Measurements from ENCODE around the gene JMJD6.

The JMJD6 gene

DNA sequence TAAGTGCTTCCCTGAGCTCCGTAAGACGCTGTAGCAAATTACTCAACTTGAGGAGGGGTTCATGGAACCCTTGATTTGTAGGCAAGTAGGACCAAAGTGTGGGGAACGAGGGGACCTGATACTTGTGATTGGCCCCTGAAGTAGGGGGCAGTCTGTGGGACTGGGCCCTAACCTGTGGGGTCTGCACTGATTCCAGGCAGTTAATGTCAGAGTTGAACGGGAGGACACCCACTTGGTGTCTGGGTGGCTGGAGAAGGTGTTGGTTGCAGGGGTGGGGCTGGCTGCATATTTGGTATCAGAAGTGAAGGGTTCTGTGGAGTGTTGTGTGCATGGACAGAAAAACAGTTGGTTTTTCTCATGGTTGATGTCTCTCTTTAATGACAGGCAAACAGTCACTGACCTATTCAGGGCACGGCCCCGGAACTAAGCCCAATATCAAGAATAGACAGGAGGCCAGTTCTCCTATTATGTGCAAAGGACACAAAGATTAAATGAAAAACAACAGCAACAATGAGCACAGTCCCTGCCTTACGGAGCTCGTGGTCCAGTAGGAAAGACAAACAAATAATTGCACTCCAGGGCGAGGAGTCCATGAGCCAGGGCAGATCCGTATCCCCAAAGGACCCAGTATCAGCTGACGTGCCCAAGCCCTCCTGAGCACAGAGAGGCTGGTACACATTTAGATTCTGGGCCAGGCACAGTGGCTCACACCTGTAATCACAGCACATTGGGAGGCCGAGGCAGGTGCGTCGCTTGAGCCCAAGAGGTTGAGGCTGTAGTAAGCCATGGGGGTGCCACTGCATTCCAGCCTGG lies 34.8 kb downstream of the JMJD6 start:
- TF ChIP-seq, protein P1, sequence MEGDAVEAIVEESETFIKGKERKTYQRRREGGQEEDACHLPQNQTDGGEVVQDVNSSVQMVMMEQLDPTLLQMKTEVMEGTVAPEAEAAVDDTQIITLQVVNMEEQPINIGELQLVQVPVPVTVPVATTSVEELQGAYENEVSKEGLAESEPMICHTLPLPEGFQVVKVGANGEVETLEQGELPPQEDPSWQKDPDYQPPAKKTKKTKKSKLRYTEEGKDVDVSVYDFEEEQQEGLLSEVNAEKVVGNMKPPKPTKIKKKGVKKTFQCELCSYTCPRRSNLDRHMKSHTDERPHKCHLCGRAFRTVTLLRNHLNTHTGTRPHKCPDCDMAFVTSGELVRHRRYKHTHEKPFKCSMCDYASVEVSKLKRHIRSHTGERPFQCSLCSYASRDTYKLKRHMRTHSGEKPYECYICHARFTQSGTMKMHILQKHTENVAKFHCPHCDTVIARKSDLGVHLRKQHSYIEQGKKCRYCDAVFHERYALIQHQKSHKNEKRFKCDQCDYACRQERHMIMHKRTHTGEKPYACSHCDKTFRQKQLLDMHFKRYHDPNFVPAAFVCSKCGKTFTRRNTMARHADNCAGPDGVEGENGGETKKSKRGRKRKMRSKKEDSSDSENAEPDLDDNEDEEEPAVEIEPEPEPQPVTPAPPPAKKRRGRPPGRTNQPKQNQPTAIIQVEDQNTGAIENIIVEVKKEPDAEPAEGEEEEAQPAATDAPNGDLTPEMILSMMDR (IDR thresholded peaks at IDR 0.05; ENCODE audit: low read length), result no peak
- H3K9me2 ChIP-seq (ENCODE audit: low read depth, low read length), result no peaks in the 10 kb centered on the region
- H3F3A ChIP-seq (ENCODE audit: insufficient read depth, low read length), result no peaks in the 10 kb centered on the region
- H3K27ac ChIP-seq (ENCODE audit: low read depth, low read length, poor library complexity, severe bottlenecking), result no peak overlapping the region
- no peaks in the 10 kb centered on the region for H4K20me1 ChIP-seq (ENCODE audit: insufficient read depth, low read length)
- H2AFZ ChIP-seq (ENCODE audit: low read length), result no peak overlapping the region
- no peaks in the 10 kb centered on the region for H3K4me1 ChIP-seq (ENCODE audit: insufficient read depth, low read length, severe bottlenecking)
- H3K36me3 ChIP-seq (ENCODE audit: insufficient read depth, low read length), result no peaks in the 10 kb centered on the region
- peaks cover 12% of the 10 kb centered on the region; the same call in 1 of the 2 replicates for H3K27me3 ChIP-seq (ENCODE audit: insufficient read depth, low read length)
- H3K4me2 ChIP-seq (ENCODE audit: low read length), result no peak overlapping the region
- no peaks in the 10 kb centered on the region for H3K9me3 ChIP-seq (ENCODE audit: low read length)
- no peaks in the 10 kb centered on the region for H3K79me2 ChIP-seq (ENCODE audit: insufficient read depth, low read length)
- no peak overlapping the region for H3K4me3 ChIP-seq (ENCODE audit: low read depth, low read length, poor library complexity, severe bottlenecking)
- H3K9ac ChIP-seq (ENCODE audit: low read length), result no peak overlapping the region

DNA sequence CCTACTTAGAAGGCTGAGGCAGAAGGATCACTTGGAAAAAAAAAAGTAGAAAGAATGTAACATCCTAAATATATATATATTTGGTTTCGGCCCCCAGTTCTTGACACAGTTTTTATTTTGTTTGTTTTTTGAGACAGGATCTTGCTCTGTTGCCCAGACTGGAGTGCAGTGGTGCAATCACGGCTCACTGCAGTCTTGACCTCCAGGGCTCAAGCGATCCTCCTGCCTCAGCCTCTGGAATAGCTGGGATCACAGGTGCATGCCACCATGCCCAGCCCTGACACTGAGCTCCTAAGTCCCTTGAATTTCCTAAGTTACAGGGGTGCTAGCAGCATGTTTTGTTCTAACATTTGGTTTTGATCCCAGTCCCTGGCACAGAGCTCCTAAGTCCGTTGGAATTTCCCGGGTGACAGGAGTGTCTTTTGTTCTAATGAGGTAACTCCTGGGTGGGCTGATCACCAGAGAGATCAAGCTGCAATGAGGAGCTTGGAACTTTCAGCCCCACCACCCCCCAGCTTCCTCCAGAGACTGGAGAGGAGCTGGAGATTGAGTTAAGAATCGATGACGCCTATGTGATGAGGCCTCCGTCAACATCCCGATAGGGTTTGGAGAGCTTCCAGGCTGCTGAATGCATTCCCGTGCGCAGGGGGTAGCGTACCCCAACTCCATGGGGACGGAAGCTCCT lies 35.7 kb downstream of the JMJD6 start:
- no peak overlapping the region for H2AFZ ChIP-seq (ENCODE audit: low read length)
- H3K9ac ChIP-seq (ENCODE audit: low read length), result no peak overlapping the region
- no peaks in the 10 kb centered on the region for H3F3A ChIP-seq (ENCODE audit: insufficient read depth, low read length)
- no peaks in the 10 kb centered on the region for H4K20me1 ChIP-seq (ENCODE audit: insufficient read depth, low read length)
- H3K9me2 ChIP-seq (ENCODE audit: low read depth, low read length), result no peaks in the 10 kb centered on the region
- peaks cover 14% of the 10 kb centered on the region; the same call in 1 of the 2 replicates for H3K27me3 ChIP-seq (ENCODE audit: insufficient read depth, low read length)
- no peaks in the 10 kb centered on the region for H3K4me1 ChIP-seq (ENCODE audit: insufficient read depth, low read length, severe bottlenecking)
- H3K4me3 ChIP-seq (ENCODE audit: low read depth, low read length, poor library complexity, severe bottlenecking), result no peak overlapping the region
- H3K36me3 ChIP-seq (ENCODE audit: insufficient read depth, low read length), result no peaks in the 10 kb centered on the region
- TF ChIP-seq, protein P1 (IDR thresholded peaks at IDR 0.05; ENCODE audit: low read length), result no peak
- TF ChIP-seq EZH2 (IDR thresholded peaks at IDR 0.05; ENCODE audit: borderline replicate concordance, low read length), result no peak
- H3K27ac ChIP-seq (ENCODE audit: low read depth, low read length, poor library complexity, severe bottlenecking), result no peak overlapping the region
- no peak overlapping the region for H3K4me2 ChIP-seq (ENCODE audit: low read length)
- no peaks in the 10 kb centered on the region for H3K79me2 ChIP-seq (ENCODE audit: insufficient read depth, low read length)
- H3K9me3 ChIP-seq (ENCODE audit: low read length), result no peaks in the 10 kb centered on the region

DNA sequence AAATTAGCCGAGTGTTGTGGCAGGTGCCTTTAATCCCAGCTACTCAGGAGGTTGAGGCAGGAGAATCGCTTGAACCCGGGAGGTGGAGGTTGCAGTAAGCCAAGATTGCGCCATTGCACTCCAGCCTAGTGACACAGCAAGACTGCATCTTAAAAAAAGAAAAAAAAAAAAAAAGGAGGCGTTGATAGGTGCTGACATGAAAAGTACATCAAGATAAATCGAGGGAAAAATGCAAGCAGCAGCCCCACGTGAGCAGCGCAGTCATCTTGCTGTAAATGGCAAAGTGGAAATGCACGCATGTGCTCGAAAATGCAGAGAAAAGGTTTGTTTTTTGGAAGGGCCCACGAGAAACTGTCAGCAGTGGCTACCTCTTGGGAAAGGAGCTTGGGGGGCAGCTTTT lies 36.5 kb downstream of the JMJD6 start:
- H3K9me3 ChIP-seq (ENCODE audit: low read length), result no peaks in the 10 kb centered on the region
- H3K27ac ChIP-seq (ENCODE audit: low read depth, low read length, poor library complexity, severe bottlenecking), result no peak overlapping the region
- no peaks in the 10 kb centered on the region for H3K79me2 ChIP-seq (ENCODE audit: insufficient read depth, low read length)
- TF ChIP-seq, protein P1 (IDR thresholded peaks at IDR 0.05; ENCODE audit: low read length), result no peak
- TF ChIP-seq EZH2 (IDR thresholded peaks at IDR 0.05; ENCODE audit: borderline replicate concordance, low read length), result no peak
- H3K4me2 ChIP-seq (ENCODE audit: low read length), result no peak overlapping the region
- H3K4me3 ChIP-seq (ENCODE audit: low read depth, low read length, poor library complexity, severe bottlenecking), result no peak overlapping the region
- H3K4me1 ChIP-seq (ENCODE audit: insufficient read depth, low read length, severe bottlenecking), result no peaks in the 10 kb centered on the region
- H2AFZ ChIP-seq (ENCODE audit: low read length), result no peak overlapping the region
- H3K36me3 ChIP-seq (ENCODE audit: insufficient read depth, low read length), result no peaks in the 10 kb centered on the region
- H3K27me3 ChIP-seq (ENCODE audit: insufficient read depth, low read length), result 0 out of 2 replicates have a peak, but pooled peaks cover 14% of the 10 kb centered on the region
- H3K9ac ChIP-seq (ENCODE audit: low read length), result no peak overlapping the region
- H4K20me1 ChIP-seq (ENCODE audit: insufficient read depth, low read length), result no peaks in the 10 kb centered on the region
- no peaks in the 10 kb centered on the region for H3K9me2 ChIP-seq (ENCODE audit: low read depth, low read length)
- no peaks in the 10 kb centered on the region for H3F3A ChIP-seq (ENCODE audit: insufficient read depth, low read length)
